Activated T-cell treated with anti-CD3 and anti-CD28 coated beads, Interleukin-2, amount 50 U/mL, for 1 hour (primary cell): Measurements from ENCODE around the gene SERPINA12.

Experiments used
- DNase-seq: peaks from one replicate; pipeline ENCODE4 v3.0.0-alpha.2; 2020

Gene SERPINA12

DNA sequence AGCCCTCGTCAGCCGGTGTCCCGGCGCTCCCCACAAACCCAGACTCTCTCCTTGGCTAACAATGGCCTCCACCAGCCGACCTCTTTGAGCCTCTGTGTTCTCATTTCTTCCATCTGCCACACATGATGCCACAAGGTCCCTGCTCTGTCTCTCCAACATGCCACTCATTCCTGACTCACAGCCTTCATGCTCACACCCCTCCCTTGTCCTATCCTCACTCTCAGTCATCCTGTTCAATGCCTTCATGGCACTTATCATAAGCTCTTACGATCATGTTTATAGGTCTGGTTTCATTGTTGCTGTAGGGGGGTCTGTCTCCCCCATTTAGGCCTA, 47.1 kb downstream of the SERPINA12 start:
- DNase-seq: no peak

DNA sequence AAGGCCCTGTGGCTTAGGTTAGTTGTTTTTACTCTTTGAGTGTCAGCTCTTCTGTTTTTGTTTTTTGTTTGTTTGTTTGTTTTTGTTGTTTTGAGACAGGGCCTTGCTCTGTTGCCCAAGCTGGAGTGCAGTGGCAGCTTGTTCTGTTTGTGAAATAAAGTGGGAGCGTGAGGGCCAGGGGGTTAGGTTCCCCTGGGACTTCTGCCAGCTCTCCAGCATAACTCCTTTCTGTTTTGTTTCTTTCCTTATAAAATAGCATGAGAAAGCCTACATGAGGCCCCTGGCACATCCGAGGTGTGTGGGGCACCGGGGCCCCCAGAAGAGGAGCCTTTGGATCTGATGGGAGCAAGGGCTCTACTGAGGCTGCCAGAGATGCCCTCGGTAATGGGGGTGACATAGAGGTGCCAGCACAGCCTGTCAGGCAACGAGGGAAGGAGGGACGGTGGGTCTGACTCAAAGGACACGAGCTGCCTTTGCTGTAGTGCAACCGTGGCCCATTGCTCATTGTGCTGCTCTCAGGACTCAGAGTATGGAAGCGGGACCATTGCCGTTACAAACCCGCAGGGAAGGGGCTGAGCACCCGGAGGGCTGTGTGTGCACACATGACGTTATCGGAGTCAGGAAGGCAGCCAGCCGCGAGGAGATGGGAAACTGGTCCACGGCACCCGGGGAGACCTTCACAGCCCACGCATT, 47.6 kb downstream of the SERPINA12 start:
- no peak for DNase-seq

DNA sequence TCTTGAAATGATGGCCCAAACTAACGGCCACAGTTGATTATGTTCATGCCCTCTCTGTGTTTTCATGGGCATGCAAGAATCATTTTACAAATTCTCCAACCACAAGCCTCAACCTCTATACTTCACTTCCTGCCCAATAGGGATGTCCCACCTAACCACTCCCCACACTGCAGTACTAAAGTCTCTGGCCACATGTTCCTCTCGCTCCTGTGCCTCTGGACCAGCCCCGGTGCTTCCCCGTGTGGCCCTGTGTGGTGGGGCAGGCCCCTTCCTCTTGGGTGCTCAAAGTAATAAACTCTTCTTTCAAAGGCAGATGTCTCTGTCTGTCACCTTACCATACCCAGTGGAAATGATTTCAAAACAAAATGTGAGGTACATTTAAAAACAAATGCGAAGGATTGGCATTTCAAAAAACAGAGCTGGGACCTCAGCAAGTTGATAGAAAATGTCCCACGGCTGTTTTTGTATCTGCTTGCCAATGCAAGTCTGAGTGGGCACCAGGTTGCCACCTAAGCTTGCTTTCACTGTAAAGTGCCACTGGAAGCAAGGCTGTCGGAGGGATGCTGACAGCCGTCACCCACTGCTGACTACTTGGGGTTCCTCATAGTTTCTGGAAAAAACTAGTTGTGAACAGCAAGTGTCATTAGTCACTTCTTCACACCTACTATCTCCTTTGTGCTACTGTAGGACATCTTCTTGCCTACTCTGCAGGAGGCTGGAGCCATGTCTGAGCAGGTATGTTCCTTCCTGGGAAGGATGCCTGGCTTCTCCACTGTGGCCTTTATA, 48.4 kb downstream of the SERPINA12 start:
- DNase-seq: no peak

DNA sequence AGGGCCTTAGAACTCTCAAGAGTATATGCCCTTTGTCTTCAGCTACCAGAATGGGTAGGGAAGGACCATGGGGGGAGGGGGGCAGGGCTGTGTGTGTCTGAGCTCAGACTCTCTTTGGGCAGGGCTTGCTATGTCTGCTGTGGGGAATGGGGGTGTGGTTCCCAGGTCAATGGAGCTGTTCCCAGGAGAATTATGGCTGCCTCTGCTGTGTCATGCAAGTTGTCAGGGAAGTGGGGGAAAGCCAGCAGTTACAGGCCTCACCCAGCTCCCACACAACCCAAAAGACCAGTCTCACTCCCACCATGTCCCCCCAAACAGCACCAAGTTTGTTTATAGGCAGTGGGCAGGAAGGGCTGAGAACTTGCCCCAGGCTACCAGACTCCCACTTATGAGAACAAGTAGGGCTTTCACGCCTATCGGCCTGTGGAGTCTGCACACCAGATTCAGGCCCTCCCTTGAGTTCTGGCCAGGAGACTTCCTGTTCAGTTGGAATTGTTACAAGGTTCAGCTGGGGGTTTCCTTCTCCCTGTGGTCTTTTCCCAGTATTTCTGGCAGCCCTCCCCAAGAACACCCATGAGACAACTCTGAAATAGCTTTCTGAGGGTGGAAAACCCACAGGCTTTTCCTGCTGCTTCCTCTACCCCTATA, 50.6 kb downstream of the SERPINA12 start:
- DNase-seq: no peak

DNA sequence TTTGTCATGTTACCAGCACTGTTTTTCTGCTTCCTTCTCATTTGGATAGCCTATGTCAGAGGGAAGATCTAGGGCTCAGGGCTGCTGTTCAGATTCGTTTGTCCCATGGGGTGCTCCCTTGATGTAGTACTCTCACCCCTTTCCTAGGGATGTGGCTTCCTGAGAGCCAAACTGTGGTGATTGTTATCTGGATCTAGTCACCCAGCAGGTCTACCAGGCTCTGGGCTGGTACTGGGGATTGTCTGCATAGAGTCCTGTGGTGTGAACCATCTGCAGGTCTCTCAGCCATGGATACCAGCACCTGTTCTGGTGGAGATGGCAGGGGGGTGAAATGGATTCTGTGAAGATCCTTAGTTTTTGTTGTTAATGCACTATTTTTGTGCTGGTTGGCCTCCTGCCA, 51.2 kb downstream of the SERPINA12 start:
- DNase-seq: no peak

DNA sequence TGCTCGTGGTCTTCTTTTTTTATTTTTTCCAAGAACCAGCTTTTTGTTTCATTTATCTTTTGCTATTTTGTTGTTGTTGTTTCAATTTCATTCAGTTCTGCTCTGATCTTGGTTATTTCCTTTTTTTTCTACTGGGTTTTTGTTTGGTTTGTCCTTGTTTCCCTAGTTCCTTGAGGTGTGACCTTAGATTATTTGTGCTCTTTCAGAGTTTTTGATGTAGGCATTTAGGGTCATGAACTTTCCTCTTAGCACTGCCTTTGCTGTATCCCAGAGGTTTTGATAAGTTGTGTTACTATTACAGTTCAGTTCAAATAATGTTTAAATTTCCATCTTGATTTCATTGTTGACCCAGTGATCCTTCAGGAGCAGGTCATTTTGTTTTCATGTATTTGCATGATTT, 53.3 kb downstream of the SERPINA12 start:
- no peak for DNase-seq

DNA sequence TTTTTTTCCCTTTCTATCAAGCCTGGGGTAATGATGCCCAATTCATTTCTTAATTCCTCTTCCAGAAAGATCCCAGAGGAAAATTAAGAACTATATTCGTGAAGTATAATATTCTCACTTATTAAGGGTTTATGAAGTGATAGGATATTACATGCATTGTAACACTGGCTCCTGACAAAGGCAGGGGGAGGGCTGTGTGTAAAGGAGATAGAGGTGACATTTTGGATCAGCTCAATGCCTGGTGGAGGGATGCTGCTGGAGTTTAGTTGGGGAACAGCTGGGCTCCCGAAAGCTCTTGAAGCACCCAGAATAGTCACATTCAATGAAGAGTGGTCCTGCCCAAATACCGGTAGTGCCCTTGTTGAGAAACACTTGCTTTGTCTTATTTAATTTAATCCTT, 57.4 kb downstream of the SERPINA12 start:
- no peak for DNase-seq

DNA sequence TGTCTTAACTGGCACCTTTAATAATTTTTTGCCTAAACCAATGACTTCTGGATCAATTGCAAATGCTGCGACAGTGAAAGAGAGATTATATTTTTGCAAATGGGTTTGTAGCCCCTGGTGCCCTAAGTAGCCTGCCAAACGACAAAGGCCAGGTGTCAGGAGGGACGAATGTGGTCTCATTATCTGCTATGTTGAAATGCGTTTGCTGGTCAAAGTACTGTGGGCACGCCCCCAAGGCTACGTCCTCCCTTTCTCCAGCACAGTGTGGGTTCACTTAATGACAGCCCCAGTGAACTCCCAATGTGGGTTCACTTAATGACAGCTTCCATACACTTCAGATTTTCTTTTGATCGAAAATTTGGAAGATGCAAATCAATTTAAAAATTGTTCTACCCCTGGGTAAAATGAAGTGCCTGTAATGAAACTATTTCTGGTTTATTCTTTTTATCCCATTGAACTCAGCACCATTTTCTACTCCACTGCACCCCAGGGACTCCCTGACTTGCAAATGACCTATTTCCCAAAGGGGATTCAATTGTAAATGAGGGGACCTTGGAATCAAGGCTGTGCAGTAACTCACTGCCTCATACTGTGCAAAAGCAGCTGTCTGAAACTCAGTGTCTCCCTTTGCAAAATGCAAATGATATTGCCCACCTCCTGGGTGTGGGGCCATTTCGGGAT, 58.0 kb downstream of the SERPINA12 start:
- DNase-seq: no peak

DNA sequence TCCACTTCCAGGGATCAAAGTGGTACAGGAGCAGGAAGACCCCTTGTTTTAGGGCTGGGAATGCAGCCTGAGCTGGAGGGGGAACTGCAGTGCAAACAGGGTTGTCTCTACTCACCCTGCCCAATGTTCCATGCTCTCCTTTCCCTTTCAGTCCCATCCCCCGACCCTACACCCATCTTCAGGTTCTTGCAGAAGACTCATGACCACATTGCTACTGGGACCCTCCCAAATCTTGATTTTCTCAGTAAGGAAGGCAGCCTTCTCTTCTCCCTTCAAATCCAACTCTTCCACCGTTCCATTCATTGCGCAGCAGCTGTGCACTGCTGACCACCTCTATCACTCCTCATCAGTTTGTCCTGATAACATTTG, 58.6 kb downstream of the SERPINA12 start:
- no peak for DNase-seq

DNA sequence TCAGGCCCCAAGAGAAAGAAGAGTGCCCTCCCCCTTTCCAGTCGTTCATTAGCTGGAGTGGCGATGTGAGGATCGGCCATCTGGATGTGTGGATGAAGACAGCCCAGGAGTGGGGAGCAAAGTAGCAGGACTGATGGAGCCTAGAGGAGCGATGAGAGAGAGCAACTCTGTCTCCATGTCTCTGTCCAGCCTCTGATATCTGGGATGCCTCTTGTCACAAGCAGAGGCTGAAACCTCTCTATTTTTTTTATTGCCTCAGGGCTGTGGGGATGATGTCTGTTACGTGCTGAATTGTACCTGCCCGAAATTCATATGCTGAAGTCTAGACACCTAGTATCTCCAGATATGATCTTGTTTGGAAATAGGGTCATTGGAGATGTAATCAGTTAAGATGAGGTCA, 59.3 kb downstream of the SERPINA12 start:
- no peak for DNase-seq

DNA sequence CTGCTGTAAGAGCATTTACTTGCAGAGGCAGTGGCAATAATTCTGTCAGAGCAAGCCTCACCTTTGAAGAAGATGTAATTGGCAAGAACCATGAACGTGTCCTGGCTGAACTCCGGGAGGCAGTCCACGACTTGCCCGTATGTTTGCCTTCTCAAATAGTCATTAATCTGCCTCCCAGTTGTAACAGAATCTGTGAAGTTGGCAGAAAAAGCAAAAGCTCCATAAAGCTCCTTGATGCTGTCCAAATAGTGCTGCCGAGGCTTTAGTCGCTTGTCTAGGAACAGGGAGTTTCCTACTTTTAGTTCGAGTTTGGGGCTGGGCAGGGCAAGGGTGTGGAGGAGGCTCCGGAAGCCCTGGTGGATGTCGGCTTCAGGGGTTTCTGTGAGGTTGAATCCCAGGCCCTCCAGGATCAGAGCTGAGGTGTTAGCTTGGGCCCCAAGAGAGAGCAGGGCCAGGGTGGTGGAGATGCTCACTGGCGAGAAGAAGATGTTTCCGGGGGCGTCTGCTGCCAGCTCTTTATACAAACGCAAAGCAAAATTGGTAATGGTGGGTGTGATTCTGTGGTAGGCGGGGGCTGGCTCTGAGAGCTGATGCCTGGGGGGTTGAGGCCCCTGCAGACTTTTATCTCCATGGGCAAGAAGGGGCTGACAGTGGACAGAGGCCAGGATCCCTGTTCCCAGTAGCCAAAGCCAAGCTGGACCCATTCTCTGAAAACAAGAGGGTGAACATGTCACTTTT, 61.0 kb downstream of the SERPINA12 start:
- DNase-seq: no peak

DNA sequence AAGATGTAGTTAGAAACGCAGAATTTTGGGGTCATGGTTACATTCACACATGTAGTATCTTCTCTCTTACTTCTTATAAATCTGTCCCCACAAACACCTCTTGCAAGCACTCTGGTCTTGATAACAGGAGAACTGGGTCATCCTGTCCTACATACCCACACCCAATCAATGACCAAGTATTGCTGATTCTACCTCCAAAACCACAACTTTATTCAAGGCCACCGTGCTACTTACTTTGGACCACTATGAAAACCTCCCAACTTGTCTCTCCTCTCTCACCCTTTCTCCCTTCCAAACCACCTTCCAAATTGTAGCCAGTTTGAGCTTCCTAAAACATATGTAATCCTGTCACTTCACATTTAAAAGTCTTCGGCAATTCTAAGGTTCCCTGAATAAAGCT, 62.1 kb downstream of the SERPINA12 start:
- no peak for DNase-seq

DNA sequence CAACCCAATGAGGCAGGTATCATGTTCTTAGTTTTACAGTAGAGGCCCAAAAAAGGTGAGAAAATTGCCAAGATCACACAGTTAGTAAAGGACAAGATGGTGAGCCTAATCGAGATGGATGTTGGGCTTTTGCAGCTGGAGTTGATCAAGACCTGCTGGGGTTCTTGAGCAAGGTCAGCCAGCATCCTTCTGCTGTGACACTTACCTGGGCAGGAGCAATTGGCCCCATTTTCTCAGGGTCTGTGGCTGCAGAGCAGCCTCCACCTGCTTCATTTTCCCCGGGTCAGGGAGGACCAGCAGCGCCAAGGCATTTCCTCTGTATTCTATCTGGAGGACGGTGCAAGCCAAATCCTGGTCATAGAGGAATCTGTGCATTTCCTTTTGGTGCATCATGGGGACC, 63.1 kb downstream of the SERPINA12 start:
- DNase-seq: no peak

DNA sequence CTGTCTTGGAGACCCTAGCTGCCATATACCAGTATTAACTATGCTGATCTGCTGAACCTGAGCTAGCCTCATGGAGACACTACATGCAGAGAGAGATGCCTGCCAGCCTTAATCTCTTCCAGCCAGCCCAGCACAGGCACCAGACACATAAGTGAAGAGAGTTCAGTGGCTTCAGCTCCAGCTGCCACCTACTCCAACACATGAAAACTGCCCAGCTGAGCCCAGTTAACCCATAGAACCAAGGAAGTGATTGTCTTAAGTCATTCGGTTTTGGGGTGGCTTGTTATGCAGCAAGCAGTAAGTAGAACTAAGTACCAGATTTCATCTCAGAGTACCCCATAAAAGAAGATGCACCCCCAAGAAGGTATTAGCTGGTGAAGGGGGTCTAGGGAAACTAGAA, 64.3 kb downstream of the SERPINA12 start:
- no peak for DNase-seq

DNA sequence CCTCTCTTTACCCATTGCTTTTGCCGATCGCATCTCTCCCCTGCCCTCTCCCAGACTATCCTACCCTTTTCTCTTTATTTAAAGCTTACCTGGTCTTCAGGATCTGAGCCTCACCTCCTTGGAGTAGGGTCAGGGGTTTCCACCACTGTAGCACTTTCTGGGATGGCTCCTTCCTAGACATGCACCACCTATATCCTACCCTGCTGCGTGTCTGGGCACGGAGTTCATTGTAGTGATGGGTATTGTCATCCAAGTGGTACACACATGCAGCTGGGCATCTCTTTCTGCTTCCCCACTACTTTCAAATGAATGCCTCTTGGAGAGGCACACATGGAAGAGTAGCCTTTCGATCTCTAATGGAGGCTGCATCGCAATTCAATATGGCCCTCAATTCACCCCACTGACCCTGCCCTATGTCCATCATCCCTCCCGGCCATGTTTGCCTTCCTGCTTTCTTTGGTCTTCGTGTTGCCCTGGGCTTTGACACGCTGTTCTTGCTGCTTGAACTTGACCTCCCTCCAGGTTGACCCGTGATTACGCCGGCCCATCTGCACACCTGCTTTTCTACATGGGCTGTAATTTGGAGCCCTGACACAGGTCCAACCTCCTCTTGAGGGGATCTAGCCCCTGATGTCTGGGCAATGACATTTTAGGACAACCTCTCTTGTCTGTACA, 67.6 kb downstream of the SERPINA12 start:
- DNase-seq: no peak

DNA sequence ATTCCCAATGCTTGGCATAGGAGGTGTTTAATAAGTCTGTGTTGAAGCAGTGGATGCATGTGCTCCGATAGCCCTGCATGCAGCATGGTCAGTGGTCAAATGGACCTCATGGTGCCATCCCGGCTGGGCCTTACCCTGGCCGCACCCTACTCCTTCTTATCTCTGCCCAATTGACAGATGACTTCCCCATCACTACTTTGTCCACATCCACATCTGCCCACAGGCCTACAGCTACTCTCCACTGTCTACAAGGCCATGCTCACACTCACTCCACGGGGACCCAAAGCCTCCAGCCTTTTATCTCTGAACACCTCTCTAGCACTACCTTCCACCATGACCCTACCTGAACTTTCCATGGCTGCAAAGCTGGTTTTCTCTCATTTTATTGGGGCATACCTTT, 68.1 kb downstream of the SERPINA12 start:
- DNase-seq: no peak

DNA sequence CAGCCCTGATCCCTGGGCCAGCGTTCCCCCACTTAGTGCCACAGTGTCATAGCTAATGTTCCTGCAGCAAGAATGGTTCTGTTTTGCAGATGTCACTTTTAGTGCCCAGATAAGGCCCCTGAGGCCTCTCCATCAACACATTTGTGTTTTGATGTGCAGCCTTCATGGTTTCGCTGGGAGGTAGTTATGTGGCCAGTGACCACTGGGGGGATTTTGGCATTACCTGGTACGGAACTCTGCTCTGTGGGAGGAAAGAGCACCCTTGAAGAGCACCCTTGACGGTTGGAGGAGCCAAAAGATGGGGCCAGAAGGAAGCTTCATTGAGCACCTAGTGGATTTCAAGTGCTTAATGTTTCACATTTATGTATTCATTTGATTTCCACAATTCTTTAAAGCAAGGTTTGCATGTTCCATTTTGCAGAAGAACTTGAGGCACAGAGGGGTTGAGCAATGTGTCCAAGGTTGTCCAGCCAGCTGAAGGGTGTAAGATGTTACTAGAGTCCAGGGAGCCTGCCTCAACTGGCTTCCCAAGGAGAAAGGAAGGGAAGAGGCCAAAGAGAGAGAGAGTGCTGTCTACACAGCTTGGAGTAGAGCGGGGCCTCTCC, 69.7 kb downstream of the SERPINA12 start:
- DNase-seq: no peak
